ENCODE data around the gene CRK. TPM values are rescaled to one million over a fixed set of nuclear protein-coding genes. Genes with fewer than 3 reads are reported as not detected.
A peak's percentile ranks its signal among the peaks of the same experiment; 100 is the strongest.

The CRK gene
- total and polyA plus RNA-seq, 2 of the 4 experiments (the other 2 are of a cell fraction): 57.6 to 100 TPM

GRCh38 chr17:1469231-1469852 lies 13.3 kb upstream of the CRK start:
- H3K9ac ChIP-seq (ENCODE audit: low read depth, low read length): no peak overlapping the region
- H4K20me1 ChIP-seq (ENCODE audit: insufficient read depth, low read length): peaks cover 26% of the 10 kb centered on the region
- H2AFZ ChIP-seq (replicated peaks; ENCODE audit: low read length, poor library complexity): no peak overlapping the region
- no peak overlapping the region for H2BK15ac ChIP-seq (ENCODE audit: low read depth, low read length)
- no peak overlapping the region for H3K4me2 ChIP-seq (ENCODE audit: low read depth, low read length)
- no peak overlapping the region for H2AK9ac ChIP-seq (replicated peaks; ENCODE audit: low read depth, low read length, poor library complexity)
- no peaks in the 10 kb centered on the region for H3K9me3 ChIP-seq (ENCODE audit: control insufficient read depth, insufficient read depth, low read length)
- BruUV-seq (replicated peaks): no TSS peak
- no peak overlapping the region for H2BK5ac ChIP-seq (ENCODE audit: low read depth, low read length, poor library complexity, severe bottlenecking)
- TF ChIP-seq NFE2L2 (IDR thresholded peaks at IDR 0.05; ENCODE audit: low read depth, low read length): 0 out of 2 replicates have a peak, but pooled peaks have one; percentile 2
- no peak for TF ChIP-seq RCOR1 (IDR thresholded peaks at IDR 0.05; ENCODE audit: insufficient replicate concordance, low read length)
- TF ChIP-seq RFX5 (IDR thresholded peaks at IDR 0.05; ENCODE audit: low read depth, low read length): no peak
- no peak for TF ChIP-seq MXI1 (IDR thresholded peaks at IDR 0.05; ENCODE audit: borderline replicate concordance, low read depth, low read length)
- no peak for TF ChIP-seq CHD1 (IDR thresholded peaks at IDR 0.05; ENCODE audit: low read depth, low read length)
- TF ChIP-seq FOS (IDR thresholded peaks at IDR 0.05; ENCODE audit: low read depth, low read length): no peak
- TF ChIP-seq CTCF (conservative IDR thresholded peaks at IDR 0.05; ENCODE audit: low read depth, low read length): no peak
- peak; percentile 84 for TF ChIP-seq MAFK (IDR thresholded peaks at IDR 0.05; ENCODE audit: low read depth, low read length)
- no peak for TF ChIP-seq MAZ (IDR thresholded peaks at IDR 0.05; ENCODE audit: borderline replicate concordance, low read depth, low read length)
- TF ChIP-seq, protein P1, sequence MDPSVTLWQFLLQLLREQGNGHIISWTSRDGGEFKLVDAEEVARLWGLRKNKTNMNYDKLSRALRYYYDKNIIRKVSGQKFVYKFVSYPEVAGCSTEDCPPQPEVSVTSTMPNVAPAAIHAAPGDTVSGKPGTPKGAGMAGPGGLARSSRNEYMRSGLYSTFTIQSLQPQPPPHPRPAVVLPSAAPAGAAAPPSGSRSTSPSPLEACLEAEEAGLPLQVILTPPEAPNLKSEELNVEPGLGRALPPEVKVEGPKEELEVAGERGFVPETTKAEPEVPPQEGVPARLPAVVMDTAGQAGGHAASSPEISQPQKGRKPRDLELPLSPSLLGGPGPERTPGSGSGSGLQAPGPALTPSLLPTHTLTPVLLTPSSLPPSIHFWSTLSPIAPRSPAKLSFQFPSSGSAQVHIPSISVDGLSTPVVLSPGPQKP (IDR thresholded peaks at IDR 0.05; ENCODE audit: borderline replicate concordance, low read depth, low read length): no peak
- TF ChIP-seq, protein P2, sequence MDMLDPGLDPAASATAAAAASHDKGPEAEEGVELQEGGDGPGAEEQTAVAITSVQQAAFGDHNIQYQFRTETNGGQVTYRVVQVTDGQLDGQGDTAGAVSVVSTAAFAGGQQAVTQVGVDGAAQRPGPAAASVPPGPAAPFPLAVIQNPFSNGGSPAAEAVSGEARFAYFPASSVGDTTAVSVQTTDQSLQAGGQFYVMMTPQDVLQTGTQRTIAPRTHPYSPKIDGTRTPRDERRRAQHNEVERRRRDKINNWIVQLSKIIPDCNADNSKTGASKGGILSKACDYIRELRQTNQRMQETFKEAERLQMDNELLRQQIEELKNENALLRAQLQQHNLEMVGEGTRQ (IDR thresholded peaks at IDR 0.05; ENCODE audit: low read depth, low read length): no peak
- TF ChIP-seq SMC3 (IDR thresholded peaks at IDR 0.05; ENCODE audit: low read depth, low read length): no peak
- TF ChIP-seq RAD21 (IDR thresholded peaks at IDR 0.05; ENCODE audit: low read length): no peak
- no peak for TF ChIP-seq BHLHE40 (IDR thresholded peaks at IDR 0.05; ENCODE audit: low read depth, low read length)
- no peak for TF ChIP-seq POLR2A (IDR thresholded peaks at IDR 0.05; ENCODE audit: low read depth, low read length)
- TF ChIP-seq CEBPB (IDR thresholded peaks at IDR 0.05; ENCODE audit: low read depth, low read length): no peak
- dilution Hi-C loops (cut with HindIII; ENCODE audit: low sequenced_read_pairs, unreplicated experiment): no loop called here
- intact Hi-C loops (cut with micrococcal nuclease): no loop called here
- no peak overlapping the region for H3K27ac ChIP-seq (ENCODE audit: insufficient read depth, low read length)
- H3K18ac ChIP-seq (ENCODE audit: low read depth, low read length): no peak overlapping the region
- no peak overlapping the region for H2AK5ac ChIP-seq (ENCODE audit: low read depth, low read length)
- no peak overlapping the region for H3K56ac ChIP-seq (ENCODE audit: extremely low read depth, insufficient read depth, low read length)
- no peak overlapping the region for H3K14ac ChIP-seq (replicated peaks; ENCODE audit: low read depth, low read length)
- 73% methylated on average over 11 of the region's 28 CpGs; no CpG with 5 or more reads in 1 of the 2 experiments for WGBS, 2 experiments (ENCODE audit: extremely low coverage in 2 of 2, insufficient read length in 1 of 2)
- peaks cover 11 to 32% of the 10 kb centered on the region in 2 experiments; a peak in 3 of 4 replicates for H3K79me1 ChIP-seq (ENCODE audit: low read depth in 1 of 2, low read length in 2 of 2)
- ChIA-PET POLR2A (ENCODE audit: unreplicated experiment) (no interaction called here), CTCF (no interaction called here)
- H3K36me3 ChIP-seq (ENCODE audit: control insufficient read depth, insufficient read depth, low read length): peaks cover 79% of the 10 kb centered on the region
- H4K91ac ChIP-seq (ENCODE audit: insufficient read depth, low read depth, low read length): no peak overlapping the region
- in situ Hi-C loops (cut with MboI; ENCODE audit: low sequenced_read_pairs): no loop called here
- no peak overlapping the region for H2BK20ac ChIP-seq (ENCODE audit: low read depth, low read length)
- no peak for DNase-seq
- H4K5ac ChIP-seq (ENCODE audit: low read depth, low read length): no peak overlapping the region
- H4K8ac ChIP-seq (ENCODE audit: low read depth in 2 of 2, low read length in 2 of 2): no peak overlapping the region
- H3K9me1 ChIP-seq (ENCODE audit: insufficient read depth, low read length): peaks cover 2% of the 10 kb centered on the region; the same call in 1 of the 2 replicates
- H3K23ac ChIP-seq (ENCODE audit: low read depth, low read length): no peak overlapping the region
- no peak for ATAC-seq (ENCODE audit: low read depth)
- H3K4me3 ChIP-seq (ENCODE audit: insufficient read depth, low read depth, low read length): no peak overlapping the region
- H3K27me3 ChIP-seq (ENCODE audit: control insufficient read depth, insufficient read depth, low read length): no peaks in the 10 kb centered on the region
- H2BK120ac ChIP-seq (ENCODE audit: low read depth, low read length): no peak overlapping the region
- H3K4me1 ChIP-seq (ENCODE audit: control insufficient read depth, insufficient read depth, low read length): no peaks in the 10 kb centered on the region
- no peak overlapping the region for H3K4ac ChIP-seq (ENCODE audit: low read depth, low read length)
